Forelimb muscle (tissue), 1 donor: ENCODE results near the gene GNAI3. TPM values are rescaled to one million over a fixed set of nuclear protein-coding genes. Genes with fewer than 3 reads are reported as not detected.

Experiments used
- DNase-seq: peaks from one replicate; pipeline ENCODE4 v3.0.0-alpha.2; 2013; ENCODE audit warnings: low read depth
- polyA plus RNA-seq: library from polyadenylated mRNA; unstranded; fragments of 120-200 nt; gene quantifications from one replicate; pipeline ENCODE4 v1.2.1, GENCODE V29; 2013; ENCODE audit not compliant: insufficient read length

The GNAI3 gene
- polyA plus RNA-seq, 1 donor, result 6.7 TPM

- DNase-seq, result no peak
Observed at GRCh38 chr1:109623601-109624161, 75.3 kb downstream of the GNAI3 start.

GRCh38 chr1:109624201-109625010 lies 76.0 kb downstream of the GNAI3 start:
- no peak for DNase-seq

- no peak for DNase-seq
Observed at GRCh38 chr1:109625176-109625575, 76.8 kb downstream of the GNAI3 start.

GRCh38 chr1:109625601-109626560 lies 77.5 kb downstream of the GNAI3 start:
- no peak for DNase-seq

- DNase-seq, result no peak
Observed at GRCh38 chr1:109626682-109627408, 78.4 kb downstream of the GNAI3 start.

GRCh38 chr1:109627692-109628399 lies 79.4 kb downstream of the GNAI3 start:
- no peak for DNase-seq

GRCh38 chr1:109628540-109629321 lies 80.3 kb downstream of the GNAI3 start:
- DNase-seq, result no peak

GRCh38 chr1:109629372-109630030 lies 81.1 kb downstream of the GNAI3 start:
- no peak for DNase-seq

GRCh38 chr1:109630081-109630897 lies 81.9 kb downstream of the GNAI3 start:
- DNase-seq, result no peak

- no peak for DNase-seq
Observed at GRCh38 chr1:109630898-109631512, 82.6 kb downstream of the GNAI3 start.

GRCh38 chr1:109631513-109632505 lies 83.4 kb downstream of the GNAI3 start:
- no peak for DNase-seq

- no peak for DNase-seq
Observed at GRCh38 chr1:109632671-109633346, 84.4 kb downstream of the GNAI3 start.

GRCh38 chr1:109634292-109634691 lies 85.9 kb downstream of the GNAI3 start:
- no peak for DNase-seq

- no peak for DNase-seq
Observed at GRCh38 chr1:109634771-109635750, 86.6 kb downstream of the GNAI3 start.

GRCh38 chr1:109635862-109636200 lies 87.4 kb downstream of the GNAI3 start:
- no peak for DNase-seq
